Measurements from ENCODE around the gene ECSIT.

DNA sequence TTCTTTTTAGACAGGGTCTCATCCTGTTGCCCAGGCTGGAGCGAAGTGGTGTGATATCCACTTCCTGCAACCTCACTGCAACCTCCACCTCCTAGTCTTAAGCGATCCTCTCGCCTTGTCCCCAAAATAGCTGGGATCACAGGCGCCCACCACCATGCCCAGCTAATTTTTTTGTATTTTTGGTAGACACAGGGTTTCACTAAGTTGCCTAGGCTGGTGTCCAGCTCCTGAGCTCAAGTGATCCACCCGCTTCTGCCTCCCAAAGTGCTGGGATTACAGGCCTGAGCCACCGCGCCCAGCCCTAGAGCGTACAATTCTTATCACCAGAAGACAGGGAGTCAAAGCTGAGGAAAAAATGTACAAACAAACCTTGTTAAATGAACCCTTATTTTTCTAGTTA lies 34.6 kb upstream of the ECSIT start:
- TF ChIP-seq, protein P1, sequence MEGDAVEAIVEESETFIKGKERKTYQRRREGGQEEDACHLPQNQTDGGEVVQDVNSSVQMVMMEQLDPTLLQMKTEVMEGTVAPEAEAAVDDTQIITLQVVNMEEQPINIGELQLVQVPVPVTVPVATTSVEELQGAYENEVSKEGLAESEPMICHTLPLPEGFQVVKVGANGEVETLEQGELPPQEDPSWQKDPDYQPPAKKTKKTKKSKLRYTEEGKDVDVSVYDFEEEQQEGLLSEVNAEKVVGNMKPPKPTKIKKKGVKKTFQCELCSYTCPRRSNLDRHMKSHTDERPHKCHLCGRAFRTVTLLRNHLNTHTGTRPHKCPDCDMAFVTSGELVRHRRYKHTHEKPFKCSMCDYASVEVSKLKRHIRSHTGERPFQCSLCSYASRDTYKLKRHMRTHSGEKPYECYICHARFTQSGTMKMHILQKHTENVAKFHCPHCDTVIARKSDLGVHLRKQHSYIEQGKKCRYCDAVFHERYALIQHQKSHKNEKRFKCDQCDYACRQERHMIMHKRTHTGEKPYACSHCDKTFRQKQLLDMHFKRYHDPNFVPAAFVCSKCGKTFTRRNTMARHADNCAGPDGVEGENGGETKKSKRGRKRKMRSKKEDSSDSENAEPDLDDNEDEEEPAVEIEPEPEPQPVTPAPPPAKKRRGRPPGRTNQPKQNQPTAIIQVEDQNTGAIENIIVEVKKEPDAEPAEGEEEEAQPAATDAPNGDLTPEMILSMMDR (conservative IDR thresholded peaks at IDR 0.05; ENCODE audit: low read depth in 2 of 2) = no peak
- TF ChIP-seq, protein P2, sequence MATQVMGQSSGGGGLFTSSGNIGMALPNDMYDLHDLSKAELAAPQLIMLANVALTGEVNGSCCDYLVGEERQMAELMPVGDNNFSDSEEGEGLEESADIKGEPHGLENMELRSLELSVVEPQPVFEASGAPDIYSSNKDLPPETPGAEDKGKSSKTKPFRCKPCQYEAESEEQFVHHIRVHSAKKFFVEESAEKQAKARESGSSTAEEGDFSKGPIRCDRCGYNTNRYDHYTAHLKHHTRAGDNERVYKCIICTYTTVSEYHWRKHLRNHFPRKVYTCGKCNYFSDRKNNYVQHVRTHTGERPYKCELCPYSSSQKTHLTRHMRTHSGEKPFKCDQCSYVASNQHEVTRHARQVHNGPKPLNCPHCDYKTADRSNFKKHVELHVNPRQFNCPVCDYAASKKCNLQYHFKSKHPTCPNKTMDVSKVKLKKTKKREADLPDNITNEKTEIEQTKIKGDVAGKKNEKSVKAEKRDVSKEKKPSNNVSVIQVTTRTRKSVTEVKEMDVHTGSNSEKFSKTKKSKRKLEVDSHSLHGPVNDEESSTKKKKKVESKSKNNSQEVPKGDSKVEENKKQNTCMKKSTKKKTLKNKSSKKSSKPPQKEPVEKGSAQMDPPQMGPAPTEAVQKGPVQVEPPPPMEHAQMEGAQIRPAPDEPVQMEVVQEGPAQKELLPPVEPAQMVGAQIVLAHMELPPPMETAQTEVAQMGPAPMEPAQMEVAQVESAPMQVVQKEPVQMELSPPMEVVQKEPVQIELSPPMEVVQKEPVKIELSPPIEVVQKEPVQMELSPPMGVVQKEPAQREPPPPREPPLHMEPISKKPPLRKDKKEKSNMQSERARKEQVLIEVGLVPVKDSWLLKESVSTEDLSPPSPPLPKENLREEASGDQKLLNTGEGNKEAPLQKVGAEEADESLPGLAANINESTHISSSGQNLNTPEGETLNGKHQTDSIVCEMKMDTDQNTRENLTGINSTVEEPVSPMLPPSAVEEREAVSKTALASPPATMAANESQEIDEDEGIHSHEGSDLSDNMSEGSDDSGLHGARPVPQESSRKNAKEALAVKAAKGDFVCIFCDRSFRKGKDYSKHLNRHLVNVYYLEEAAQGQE (IDR thresholded peaks at IDR 0.05; ENCODE audit: unreplicated experiment) = no peak
- no peak for TF ChIP-seq NANOG (IDR thresholded peaks at IDR 0.05; ENCODE audit: borderline replicate concordance)
- no peak for TF ChIP-seq EZH2 (IDR thresholded peaks at IDR 0.05; ENCODE audit: low read depth, unreplicated experiment)
- TF ChIP-seq CREB1 (CRISPR knock-in tag; IDR thresholded peaks at IDR 0.05; ENCODE audit: low read depth) = no peak
- no peak for TF ChIP-seq POLR2AphosphoS5 (IDR thresholded peaks at IDR 0.05; ENCODE audit: low read depth)
- no peak for TF ChIP-seq EZH2phosphoT487 (IDR thresholded peaks at IDR 0.05; ENCODE audit: unreplicated experiment)

Data from GM23338 (cell line).